Endothelial cell of umbilical vein (primary cell): ENCODE results near the gene HDAC4.

Source experiments
- EZH2 ChIP-seq: IDR thresholded peaks from 2 replicates; pipeline ENCODE4 v1.6.1; 2012; ENCODE audit warnings: borderline replicate concordance, low read depth, mild to moderate bottlenecking, moderate library complexity, low read length, inconsistent platforms; ENCODE audit not compliant: severe bottlenecking
- JUN ChIP-seq: IDR thresholded peaks from 2 replicates; pipeline ENCODE4 v1.6.1; 2011; ENCODE audit warnings: borderline replicate concordance, low read depth; ENCODE audit not compliant: insufficient read length, insufficient read depth
- POLR2A ChIP-seq: IDR thresholded peaks from 2 replicates; pipeline ENCODE4 v1.6.1; 2012; ENCODE audit warnings: low read depth, mild to moderate bottlenecking, control low read depth, low read length
- POLR2AphosphoS5 ChIP-seq: IDR thresholded peaks from 2 replicates; pipeline ENCODE4 v1.6.1; 2012; ENCODE audit warnings: low read depth, mild to moderate bottlenecking, control low read depth, low read length, moderate library complexity; ENCODE audit not compliant: insufficient read depth
- TF ChIP-seq, protein P1 (sequence below), 2 donors: IDR thresholded peaks; 1 replicate in 1 of 2; 2 replicates in 1 of 2; pipeline ENCODE4 v1.5.1; 2011; ENCODE audit warnings: low read length in 2 of 2, mild to moderate bottlenecking in 2 of 2, moderate library complexity in 2 of 2, control low read depth in 1 of 2, inconsistent platforms in 1 of 2, low read depth in 1 of 2; ENCODE audit not compliant: insufficient read depth in 1 of 2; ENCODE audit errors: extremely low read depth in 1 of 2

DNA sequence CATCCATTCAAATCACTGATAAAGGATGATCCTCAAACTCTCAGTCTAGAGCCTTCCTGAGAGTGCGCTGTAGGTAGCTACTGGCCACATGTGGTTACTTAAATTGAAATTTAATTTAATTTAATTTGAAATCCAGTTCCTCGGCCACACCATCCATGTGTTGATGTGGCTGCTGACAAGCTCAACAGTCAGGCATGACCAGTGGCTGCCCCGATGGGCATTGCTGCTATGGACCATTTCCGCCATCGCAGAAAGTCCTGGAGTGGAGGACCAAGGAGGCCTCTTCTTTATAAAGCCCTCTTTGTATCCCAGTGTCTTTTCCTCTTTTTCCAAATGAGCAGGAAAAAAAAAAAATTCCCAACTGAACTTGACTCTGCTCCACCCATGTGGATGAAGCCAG lies 100.6 kb downstream of the HDAC4 start:
- TF ChIP-seq JUN: no peak
- TF ChIP-seq, protein P1, sequence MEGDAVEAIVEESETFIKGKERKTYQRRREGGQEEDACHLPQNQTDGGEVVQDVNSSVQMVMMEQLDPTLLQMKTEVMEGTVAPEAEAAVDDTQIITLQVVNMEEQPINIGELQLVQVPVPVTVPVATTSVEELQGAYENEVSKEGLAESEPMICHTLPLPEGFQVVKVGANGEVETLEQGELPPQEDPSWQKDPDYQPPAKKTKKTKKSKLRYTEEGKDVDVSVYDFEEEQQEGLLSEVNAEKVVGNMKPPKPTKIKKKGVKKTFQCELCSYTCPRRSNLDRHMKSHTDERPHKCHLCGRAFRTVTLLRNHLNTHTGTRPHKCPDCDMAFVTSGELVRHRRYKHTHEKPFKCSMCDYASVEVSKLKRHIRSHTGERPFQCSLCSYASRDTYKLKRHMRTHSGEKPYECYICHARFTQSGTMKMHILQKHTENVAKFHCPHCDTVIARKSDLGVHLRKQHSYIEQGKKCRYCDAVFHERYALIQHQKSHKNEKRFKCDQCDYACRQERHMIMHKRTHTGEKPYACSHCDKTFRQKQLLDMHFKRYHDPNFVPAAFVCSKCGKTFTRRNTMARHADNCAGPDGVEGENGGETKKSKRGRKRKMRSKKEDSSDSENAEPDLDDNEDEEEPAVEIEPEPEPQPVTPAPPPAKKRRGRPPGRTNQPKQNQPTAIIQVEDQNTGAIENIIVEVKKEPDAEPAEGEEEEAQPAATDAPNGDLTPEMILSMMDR (IDR thresholded peaks at IDR 0.05; ENCODE audit: extremely low read depth in 1 of 2, insufficient read depth in 1 of 2, low read depth in 1 of 2, low read length in 2 of 2): no peak
- TF ChIP-seq POLR2A: no peak
- no peak for TF ChIP-seq POLR2AphosphoS5
- TF ChIP-seq EZH2: no peak
